Right cardiac atrium (tissue), 5 donors: ENCODE results near the gene MAMDC4. TPM values are rescaled to one million over a fixed set of nuclear protein-coding genes. Genes with fewer than 3 reads are reported as not detected.

Experiments
- ATAC-seq, 2 donors: fragments of 200-7000 bp; cut with Tn5 transposase; one replicate each; pipeline versions ENCODE4 v1.8.0 to v1.9.1; 2020; ENCODE audit warnings: moderate library complexity in 2 of 2, mild to moderate bottlenecking in 1 of 2
- DNase-seq, 3 donors: peaks; one replicate each; pipeline ENCODE4 v3.0.0-alpha.2; 2020
- H3K27ac ChIP-seq: one replicate; pipeline ENCODE4 v1.5.1; 2013; ENCODE audit warnings: mild to moderate bottlenecking, low read length, control low read depth, moderate library complexity
- H3K27me3 ChIP-seq: one replicate; pipeline ENCODE4 v1.6.1; 2013; ENCODE audit not compliant: control insufficient read depth, insufficient read depth
- H3K4me1 ChIP-seq: one replicate; pipeline ENCODE4 v1.6.1; 2013; ENCODE audit warnings: low read length; ENCODE audit not compliant: control insufficient read depth, insufficient read depth
- H3K4me3 ChIP-seq: one replicate; pipeline ENCODE4 v1.5.1; 2013; ENCODE audit warnings: low read length, control low read depth
- H3K9me3 ChIP-seq: one replicate; pipeline ENCODE4 v1.6.1; 2013; ENCODE audit warnings: low read length; ENCODE audit not compliant: control insufficient read depth
- WGBS: extraction: QIAGEN DNeasy Blood & Tissue Kit; methylation state at CpG from one replicate; pipeline ENCODE4 v1.1.7; 2013; 5-methylcytosine and 5-hydroxymethylcytosine counted together
- intact Hi-C, 4 donors: fragments of 100-400 bp; cut with DNase I; formaldehyde crosslinking; loops; one replicate each; pipeline versions ENCODE4 v1.11.0 to v1.14.0; 2022 to 2023
- polyA plus RNA-seq: library from polyadenylated mRNA; stranded (reverse); fragments of 200-250 nt; gene quantifications from one replicate; pipeline ENCODE4 v1.2.3, GENCODE V29; 2013
- total RNA-seq, 4 donors: library from RNA; stranded (reverse); fragmentation: NEBNext Ultra II Directional; extraction: Animal tissue kit (Norgen Biotek cat#: 25700); gene quantifications; one replicate each; pipeline ENCODE4 v1.2.1, GENCODE V29; 2021
- donor health status: healthy with polysubstance abuse.
- donor health status: DM: no; HTN: yes; CAD: no.
- donor health status: DM: no; HTN: no; CAD: no.
- donor health status: DM: no; HTN: yes; CAD: no; lungs with severe emphysema.
- donor health status: DM: yes; HTN: yes; CAD: no.

The MAMDC4 gene
- total and polyA plus RNA-seq, 5 donors: 3.0 to 10.8 (median 5.2) TPM

DNA sequence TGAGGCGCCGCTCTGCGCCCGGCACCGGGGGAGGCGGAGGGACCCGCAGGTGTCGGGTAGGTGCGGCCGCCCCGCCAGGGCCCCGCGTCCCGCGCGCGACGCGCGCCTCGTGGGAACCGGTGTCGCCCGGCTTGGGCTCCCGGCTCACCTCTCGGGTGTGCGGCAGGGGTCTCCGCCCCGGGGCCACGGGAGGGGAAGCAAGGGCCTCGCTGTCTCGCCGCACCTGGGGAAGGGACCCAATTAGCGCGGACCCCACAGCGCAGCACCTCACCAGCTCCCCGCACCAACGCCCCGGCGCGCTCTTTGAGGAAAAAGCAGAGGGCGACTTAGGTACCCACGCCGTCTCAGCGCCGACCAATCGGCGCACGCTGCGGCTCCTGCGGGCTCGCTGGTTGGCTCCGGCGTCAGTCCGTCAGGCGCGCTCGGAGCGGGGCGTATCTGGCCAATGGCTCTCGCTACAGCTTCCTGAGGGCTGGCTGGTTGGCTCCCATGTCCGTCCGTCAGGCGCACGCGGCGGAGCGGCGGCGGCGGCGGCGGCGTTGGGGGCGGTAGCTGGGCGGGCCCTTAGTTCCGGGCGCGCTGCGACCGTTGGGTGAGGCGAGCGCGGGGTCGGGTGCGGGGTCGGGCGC lies 33.9 kb downstream of the MAMDC4 start, which contains the start of gene TRAF2:
TRAF2 (plus strand) TSS at position 567 of the 629 bp plus-strand sequence. CDS start 12,225 bp downstream, outside the sequence.
- peak within 1 kb of the TSS; percentile 68 for H3K27ac ChIP-seq

GRCh38 chr9:136886610-136887597 lies 34.8 kb downstream of the MAMDC4 start:
- intact Hi-C loops: no loop called here
- peak; percentile 15 to 29 for ATAC-seq

More for the DNA sequence above, 33.9 kb downstream of the MAMDC4 start, which contains the start of gene TRAF2:
- peak; percentile 99 for ATAC-seq
- Histone ChIP-seq H3K27me3 (no peaks in the 10 kb centered on the region), H3K9me3 (no peaks in the 10 kb centered on the region), H3K4me3 (peak within 1 kb of the TSS; percentile 91), H3K4me1 (no peaks in the 10 kb centered on the region)
- peak; percentile 98 to 99 (median 99) for DNase-seq
- under 1% methylated on average over 88 of the region's 88 CpGs for WGBS
- intact Hi-C loops: no loop called here

GRCh38 chr9:136888454-136888853 lies 36.3 kb downstream of the MAMDC4 start:
- no peaks in the 10 kb centered on the region for H3K27me3 ChIP-seq
- ATAC-seq (no peak), DNase-seq (peak in 1 of 3 donors; percentile 7)
- H3K27ac ChIP-seq: no peak overlapping the region
- 90% methylated on average over 8 of the region's 8 CpGs for whole genome bisulfite sequencing
- no peak overlapping the region for H3K4me3 ChIP-seq
- H3K4me1 ChIP-seq: no peaks in the 10 kb centered on the region
- intact Hi-C loops: no loop called here
- no peaks in the 10 kb centered on the region for H3K9me3 ChIP-seq

More at GRCh38 chr9:136886610-136887597, 34.8 kb downstream of the MAMDC4 start:
- peak in 2 of 3 donors; percentile 69 for DNase-seq
- Histone ChIP-seq H3K4me3 (peak overlapping the region; percentile 91), H3K4me1 (no peaks in the 10 kb centered on the region), H3K27ac (peak overlapping the region; percentile 68), H3K9me3 (no peaks in the 10 kb centered on the region), H3K27me3 (no peaks in the 10 kb centered on the region)
- 1% methylated on average over 74 of the region's 76 CpGs for WGBS

- WGBS: 94% methylated on average over 42 of the region's 42 CpGs
- no peaks in the 10 kb centered on the region for H3K27me3 ChIP-seq
- no peak overlapping the region for H3K4me3 ChIP-seq
- DNase-seq: peak in 1 of 3 donors; percentile 35
- no peak overlapping the region for H3K27ac ChIP-seq
- H3K4me1 ChIP-seq: no peaks in the 10 kb centered on the region
- no peaks in the 10 kb centered on the region for H3K9me3 ChIP-seq
- no peak for ATAC-seq
- intact Hi-C loops: no loop called here
Observed at GRCh38 chr9:136889858-136890257, 37.7 kb downstream of the MAMDC4 start.

DNA sequence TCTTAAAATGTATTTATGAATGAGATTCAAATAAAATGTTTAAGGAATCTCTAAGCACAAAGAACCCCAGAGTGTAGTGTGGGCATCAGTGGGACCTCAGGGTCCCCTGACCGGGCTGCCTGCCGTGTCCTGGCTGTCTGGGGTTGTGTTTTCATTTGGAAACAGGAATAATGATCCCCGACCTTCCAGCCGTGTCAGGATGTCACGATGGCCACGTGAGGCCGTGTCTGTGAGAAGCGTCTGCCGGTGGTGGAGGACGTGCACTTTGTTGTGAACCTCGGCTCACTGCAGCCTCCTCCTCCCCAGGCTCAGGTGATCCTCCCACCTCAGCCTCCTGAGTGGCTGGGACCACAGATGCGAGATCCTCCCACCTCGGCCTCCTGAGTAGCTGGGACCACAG lies 38.5 kb downstream of the MAMDC4 start:
- 82% methylated on average over 13 of the region's 13 CpGs for WGBS
- DNase-seq (peak in 1 of 3 donors; percentile 32), ATAC-seq (no peak)
- Histone ChIP-seq H3K27ac (no peak overlapping the region), H3K4me3 (no peak overlapping the region), H3K9me3 (no peaks in the 10 kb centered on the region), H3K4me1 (no peaks in the 10 kb centered on the region), H3K27me3 (no peaks in the 10 kb centered on the region)
- intact Hi-C loops: no loop called here

GRCh38 chr9:136896027-136896426 lies 43.9 kb downstream of the MAMDC4 start:
- Histone ChIP-seq H3K4me1 (no peaks in the 10 kb centered on the region), H3K27me3 (no peaks in the 10 kb centered on the region), H3K4me3 (no peak overlapping the region), H3K9me3 (no peaks in the 10 kb centered on the region), H3K27ac (no peak overlapping the region)
- 82% methylated on average over 11 of the region's 11 CpGs for WGBS
- DNase-seq (peak in 1 of 3 donors; percentile 11), ATAC-seq (no peak)
- intact Hi-C loops: no loop called here

DNA sequence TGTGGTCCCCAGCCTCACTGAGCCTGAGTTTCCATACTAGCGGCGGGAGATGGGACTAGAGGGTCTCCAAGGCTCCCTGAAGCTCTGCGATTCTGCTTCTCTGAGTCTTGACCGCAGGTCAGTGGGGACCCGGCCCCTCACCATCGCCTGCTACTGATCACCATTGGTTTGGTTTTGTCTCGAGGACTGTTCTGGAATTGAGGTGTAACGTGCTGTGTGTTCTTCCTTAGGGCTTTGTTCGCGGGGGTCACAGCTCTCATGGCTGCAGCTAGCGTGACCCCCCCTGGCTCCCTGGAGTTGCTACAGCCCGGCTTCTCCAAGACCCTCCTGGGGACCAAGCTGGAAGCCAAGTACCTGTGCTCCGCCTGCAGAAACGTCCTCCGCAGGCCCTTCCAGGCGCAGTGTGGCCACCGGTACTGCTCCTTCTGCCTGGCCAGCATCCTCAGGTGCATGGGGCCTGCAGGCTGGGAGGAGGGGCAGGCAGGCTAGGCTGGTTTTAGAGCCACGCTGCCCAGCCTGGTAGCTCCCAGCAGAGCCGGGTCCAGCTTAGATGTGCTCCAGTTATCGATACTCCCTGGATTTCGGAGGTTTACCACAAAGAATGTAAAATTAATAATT lies 46.4 kb downstream of the MAMDC4 start:
- no peak for ATAC-seq
- no peak overlapping the region for H3K27ac ChIP-seq
- WGBS: 97% methylated on average over 21 of the region's 21 CpGs

GRCh38 chr9:136899196-136899595 lies 47.0 kb downstream of the MAMDC4 start:
- 73% methylated on average over 9 of the region's 9 CpGs for WGBS
- no peak overlapping the region for H3K4me3 ChIP-seq
- ATAC-seq: no peak
- H3K9me3 ChIP-seq: no peaks in the 10 kb centered on the region
- no peak overlapping the region for H3K27ac ChIP-seq
- H3K4me1 ChIP-seq: peaks cover 16% of the 10 kb centered on the region
- no peaks in the 10 kb centered on the region for H3K27me3 ChIP-seq
- intact Hi-C loops: no loop called here
- no peak for DNase-seq

More for the DNA sequence above, 46.4 kb downstream of the MAMDC4 start:
- Histone ChIP-seq H3K27me3 (no peaks in the 10 kb centered on the region), H3K9me3 (no peaks in the 10 kb centered on the region), H3K4me1 (peaks cover 16% of the 10 kb centered on the region), H3K4me3 (no peak overlapping the region)
- peak in 1 of 3 donors; percentile 13 for DNase-seq
- intact Hi-C loops: no loop called here

DNA sequence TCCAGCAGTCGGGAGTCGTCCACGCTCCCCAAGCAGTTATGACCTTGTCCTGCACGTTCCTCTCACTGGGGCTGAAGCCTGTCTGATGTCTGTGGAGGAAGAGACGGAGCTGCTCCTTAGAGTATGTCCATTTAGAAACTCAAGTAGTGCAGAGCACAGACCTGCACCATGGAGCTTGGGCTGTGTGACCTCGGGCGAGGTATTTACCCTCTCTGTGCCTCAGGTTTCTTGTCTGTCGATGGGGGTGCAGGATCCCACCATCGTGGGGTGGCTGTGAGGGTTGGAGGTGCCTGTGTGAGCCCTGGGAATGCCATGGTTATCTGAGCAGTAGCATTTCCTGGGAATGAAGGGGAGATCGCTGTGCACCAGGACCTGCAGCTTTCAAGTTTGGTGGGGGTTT lies 48.4 kb downstream of the MAMDC4 start:
- no peak for DNase-seq
- WGBS: 91% methylated on average over 10 of the region's 10 CpGs
- intact Hi-C loops: no loop called here
- no peak for ATAC-seq
- Histone ChIP-seq H3K27me3 (no peaks in the 10 kb centered on the region), H3K4me3 (no peak overlapping the region), H3K27ac (no peak overlapping the region), H3K9me3 (no peaks in the 10 kb centered on the region), H3K4me1 (peaks cover 16% of the 10 kb centered on the region)

- no peaks in the 10 kb centered on the region for H3K9me3 ChIP-seq
- H3K27me3 ChIP-seq: no peaks in the 10 kb centered on the region
- H3K4me1 ChIP-seq: peaks cover 16% of the 10 kb centered on the region
- peak overlapping the region; percentile 25 for H3K27ac ChIP-seq
- DNase-seq (no peak), ATAC-seq (no peak)
- 58% methylated on average over 13 of the region's 13 CpGs for WGBS
- no peak overlapping the region for H3K4me3 ChIP-seq
- intact Hi-C loops: no loop called here
Observed at GRCh38 chr9:136900988-136901515, 48.9 kb downstream of the MAMDC4 start.
